ENCODE data around the gene ROS1. TPM values are rescaled to one million over a fixed set of nuclear protein-coding genes. Genes with fewer than 3 reads are reported as not detected.
"Not testable (repeated sequence)": the region's sequence is repeated elsewhere in the genome, so short reads cannot be mapped to it uniquely, and the experiment has no call there.

The ROS1 gene
- under 0.01 TPM for total RNA-seq

- Histone ChIP-seq H3K9ac (ENCODE audit: low read depth in 1 of 3, low read length in 3 of 3) (no peak within 1 kb of the TSS), H3K27ac (ENCODE audit: low read depth, low read length) (no peak within 1 kb of the TSS), H3K36me3 (ENCODE audit: control insufficient read depth in 3 of 3, insufficient read depth in 3 of 3, low read length in 3 of 3) (no peaks in the 10 kb centered on the region), H3K4me1 (ENCODE audit: control insufficient read depth in 3 of 3, insufficient read depth in 3 of 3, low read length in 3 of 3) (no peaks in the 10 kb centered on the region), H3K4me3 (ENCODE audit: low read length in 3 of 3) (no peak within 1 kb of the TSS), H3K9me3 (ENCODE audit: control insufficient read depth in 3 of 3, low read length in 3 of 3) (no peaks in the 10 kb centered on the region), H3K27me3 (ENCODE audit: control insufficient read depth in 3 of 3, insufficient read depth in 3 of 3, low read length in 3 of 3) (no peaks in the 10 kb centered on the region)
Observed at GRCh38 chr6:117425431-117426153, at the start of gene ROS1. ROS1 (minus strand) TSS chr6:117425942; CDS start chr6:117425656, 286 bp downstream.

GRCh38 chr6:117473401-117473800 lies 47.7 kb upstream of the ROS1 start:
- Histone ChIP-seq H3K36me3 (ENCODE audit: control insufficient read depth in 3 of 3, insufficient read depth in 3 of 3, low read length in 3 of 3) (no peaks in the 10 kb centered on the region), H3K9ac (ENCODE audit: low read depth in 1 of 3, low read length in 3 of 3) (no peak overlapping the region), H3K9me3 (ENCODE audit: control insufficient read depth in 3 of 3, low read length in 3 of 3) (no peaks in the 10 kb centered on the region), H3K4me3 (ENCODE audit: low read length in 3 of 3) (no peak overlapping the region), H3K27me3 (ENCODE audit: control insufficient read depth in 3 of 3, insufficient read depth in 3 of 3, low read length in 3 of 3) (no peaks in the 10 kb centered on the region), H3K27ac (ENCODE audit: low read depth, low read length) (no peak overlapping the region), H3K4me1 (ENCODE audit: control insufficient read depth in 3 of 3, insufficient read depth in 3 of 3, low read length in 3 of 3) (no peaks in the 10 kb centered on the region)

- Histone ChIP-seq H3K9me3 (ENCODE audit: control insufficient read depth in 3 of 3, low read length in 3 of 3) (no peaks in the 10 kb centered on the region), H3K9ac (ENCODE audit: low read depth in 1 of 3, low read length in 3 of 3) (no peak overlapping the region), H3K36me3 (ENCODE audit: control insufficient read depth in 3 of 3, insufficient read depth in 3 of 3, low read length in 3 of 3) (no peaks in the 10 kb centered on the region), H3K4me3 (ENCODE audit: low read length in 3 of 3) (no peak overlapping the region), H3K4me1 (ENCODE audit: control insufficient read depth in 3 of 3, insufficient read depth in 3 of 3, low read length in 3 of 3) (no peaks in the 10 kb centered on the region), H3K27me3 (ENCODE audit: control insufficient read depth in 3 of 3, insufficient read depth in 3 of 3, low read length in 3 of 3) (no peaks in the 10 kb centered on the region), H3K27ac (ENCODE audit: low read depth, low read length) (no peak overlapping the region)
Observed at GRCh38 chr6:117472667-117473066, 46.9 kb upstream of the ROS1 start.

GRCh38 chr6:117469791-117470190 lies 44.0 kb upstream of the ROS1 start:
- Histone ChIP-seq H3K36me3 (ENCODE audit: control insufficient read depth in 3 of 3, insufficient read depth in 3 of 3, low read length in 3 of 3) (no peaks in the 10 kb centered on the region), H3K9me3 (ENCODE audit: control insufficient read depth in 3 of 3, low read length in 3 of 3) (no peaks in the 10 kb centered on the region), H3K4me1 (ENCODE audit: control insufficient read depth in 3 of 3, insufficient read depth in 3 of 3, low read length in 3 of 3) (no peaks in the 10 kb centered on the region), H3K9ac (ENCODE audit: low read depth in 1 of 3, low read length in 3 of 3) (no peak overlapping the region), H3K27ac (ENCODE audit: low read depth, low read length) (no peak overlapping the region), H3K27me3 (ENCODE audit: control insufficient read depth in 3 of 3, insufficient read depth in 3 of 3, low read length in 3 of 3) (no peaks in the 10 kb centered on the region), H3K4me3 (ENCODE audit: low read length in 3 of 3) (no peak overlapping the region)

- Histone ChIP-seq H3K27ac (ENCODE audit: low read depth, low read length) (no peak overlapping the region), H3K36me3 (ENCODE audit: control insufficient read depth in 3 of 3, insufficient read depth in 3 of 3, low read length in 3 of 3) (no peaks in the 10 kb centered on the region), H3K4me1 (ENCODE audit: control insufficient read depth in 3 of 3, insufficient read depth in 3 of 3, low read length in 3 of 3) (no peaks in the 10 kb centered on the region), H3K27me3 (ENCODE audit: control insufficient read depth in 3 of 3, insufficient read depth in 3 of 3, low read length in 3 of 3) (no peaks in the 10 kb centered on the region), H3K9ac (ENCODE audit: low read depth in 1 of 3, low read length in 3 of 3) (no peak overlapping the region), H3K9me3 (ENCODE audit: control insufficient read depth in 3 of 3, low read length in 3 of 3) (no peaks in the 10 kb centered on the region), H3K4me3 (ENCODE audit: low read length in 3 of 3) (no peak overlapping the region)
Observed at GRCh38 chr6:117469356-117469755, 43.6 kb upstream of the ROS1 start.

- H3K27me3 ChIP-seq (ENCODE audit: control insufficient read depth in 3 of 3, insufficient read depth in 3 of 3, low read length in 3 of 3); H3K4me3 ChIP-seq (ENCODE audit: low read length in 3 of 3); H3K9ac ChIP-seq (ENCODE audit: low read depth in 1 of 3, low read length in 3 of 3); H3K4me1 ChIP-seq (ENCODE audit: control insufficient read depth in 3 of 3, insufficient read depth in 3 of 3, low read length in 3 of 3); H3K9me3 ChIP-seq (ENCODE audit: control insufficient read depth in 3 of 3, low read length in 3 of 3); H3K36me3 ChIP-seq (ENCODE audit: control insufficient read depth in 3 of 3, insufficient read depth in 3 of 3, low read length in 3 of 3); H3K27ac ChIP-seq (ENCODE audit: low read depth, low read length): not testable (repeated sequence)
Observed at GRCh38 chr6:117468527-117468926, 42.8 kb upstream of the ROS1 start.

GRCh38 chr6:117467876-117468275 lies 42.1 kb upstream of the ROS1 start:
- H3K9ac ChIP-seq (ENCODE audit: low read depth in 1 of 3, low read length in 3 of 3), result no peak overlapping the region
- no peaks in the 10 kb centered on the region for H3K4me1 ChIP-seq (ENCODE audit: control insufficient read depth in 3 of 3, insufficient read depth in 3 of 3, low read length in 3 of 3)
- H3K9me3 ChIP-seq (ENCODE audit: control insufficient read depth in 3 of 3, low read length in 3 of 3), result no peaks in the 10 kb centered on the region
- no peaks in the 10 kb centered on the region for H3K27me3 ChIP-seq (ENCODE audit: control insufficient read depth in 3 of 3, insufficient read depth in 3 of 3, low read length in 3 of 3)
- no peak overlapping the region for H3K4me3 ChIP-seq (ENCODE audit: low read length in 3 of 3)
- H3K27ac ChIP-seq (ENCODE audit: low read depth, low read length), result no peak overlapping the region
- no peaks in the 10 kb centered on the region for H3K36me3 ChIP-seq (ENCODE audit: control insufficient read depth in 3 of 3, insufficient read depth in 3 of 3, low read length in 3 of 3)

- Histone ChIP-seq H3K27ac (ENCODE audit: low read depth, low read length) (no peak overlapping the region), H3K9ac (ENCODE audit: low read depth in 1 of 3, low read length in 3 of 3) (no peak overlapping the region), H3K27me3 (ENCODE audit: control insufficient read depth in 3 of 3, insufficient read depth in 3 of 3, low read length in 3 of 3) (no peaks in the 10 kb centered on the region), H3K36me3 (ENCODE audit: control insufficient read depth in 3 of 3, insufficient read depth in 3 of 3, low read length in 3 of 3) (no peaks in the 10 kb centered on the region), H3K4me3 (ENCODE audit: low read length in 3 of 3) (no peak overlapping the region), H3K9me3 (ENCODE audit: control insufficient read depth in 3 of 3, low read length in 3 of 3) (no peaks in the 10 kb centered on the region), H3K4me1 (ENCODE audit: control insufficient read depth in 3 of 3, insufficient read depth in 3 of 3, low read length in 3 of 3) (no peaks in the 10 kb centered on the region)
Observed at GRCh38 chr6:117465691-117466090, 39.9 kb upstream of the ROS1 start.

GRCh38 chr6:117464700-117465099 lies 39.0 kb upstream of the ROS1 start:
- Histone ChIP-seq H3K27me3 (ENCODE audit: control insufficient read depth in 3 of 3, insufficient read depth in 3 of 3, low read length in 3 of 3) (no peaks in the 10 kb centered on the region), H3K9me3 (ENCODE audit: control insufficient read depth in 3 of 3, low read length in 3 of 3) (no peaks in the 10 kb centered on the region), H3K9ac (ENCODE audit: low read depth in 1 of 3, low read length in 3 of 3) (no peak overlapping the region), H3K4me3 (ENCODE audit: low read length in 3 of 3) (no peak overlapping the region), H3K36me3 (ENCODE audit: control insufficient read depth in 3 of 3, insufficient read depth in 3 of 3, low read length in 3 of 3) (no peaks in the 10 kb centered on the region), H3K4me1 (ENCODE audit: control insufficient read depth in 3 of 3, insufficient read depth in 3 of 3, low read length in 3 of 3) (no peaks in the 10 kb centered on the region), H3K27ac (ENCODE audit: low read depth, low read length) (no peak overlapping the region)

- Histone ChIP-seq H3K36me3 (ENCODE audit: control insufficient read depth in 3 of 3, insufficient read depth in 3 of 3, low read length in 3 of 3) (no peaks in the 10 kb centered on the region), H3K27me3 (ENCODE audit: control insufficient read depth in 3 of 3, insufficient read depth in 3 of 3, low read length in 3 of 3) (no peaks in the 10 kb centered on the region), H3K9me3 (ENCODE audit: control insufficient read depth in 3 of 3, low read length in 3 of 3) (no peaks in the 10 kb centered on the region), H3K9ac (ENCODE audit: low read depth in 1 of 3, low read length in 3 of 3) (no peak overlapping the region), H3K4me1 (ENCODE audit: control insufficient read depth in 3 of 3, insufficient read depth in 3 of 3, low read length in 3 of 3) (no peaks in the 10 kb centered on the region), H3K4me3 (ENCODE audit: low read length in 3 of 3) (no peak overlapping the region), H3K27ac (ENCODE audit: low read depth, low read length) (no peak overlapping the region)
Observed at GRCh38 chr6:117463762-117464665, 38.3 kb upstream of the ROS1 start.

Data from skeletal muscle tissue (tissue), 4 donors.